Neural progenitor cell (in vitro differentiated cells): Measurements from ENCODE around the gene STXBP5. TPM values are rescaled to one million over a fixed set of nuclear protein-coding genes. Genes with fewer than 3 reads are reported as not detected.

Experiments used
- DNase-seq: peaks from one replicate; pipeline ENCODE4 v3.0.0-alpha.2; 2016; ENCODE audit warnings: low spot score
- H2AFZ ChIP-seq: fragments of 200-600 bp; sonication (generic); replicated peaks from 2 replicates; pipeline ENCODE4 v1.6.1; 2016; ENCODE audit warnings: antibody characterized with exemption
- H3F3A ChIP-seq: fragments of 200-600 bp; sonication (generic); 2 replicates; pipeline ENCODE4 v1.6.1; 2016; ENCODE audit warnings: antibody characterized with exemption, low read depth
- H3K27ac ChIP-seq: fragments of 200-600 bp; sonication (generic); 2 replicates; pipeline ENCODE4 v1.5.1; 2016; ENCODE audit warnings: mild to moderate bottlenecking
- H3K27me3 ChIP-seq: fragments of 200-600 bp; sonication (generic); 2 replicates; pipeline ENCODE4 v1.6.1; 2016; ENCODE audit warnings: mild to moderate bottlenecking, moderate library complexity
- H3K36me3 ChIP-seq: fragments of 200-600 bp; sonication (generic); 2 replicates; pipeline ENCODE4 v1.5.1; 2016
- H3K4me1 ChIP-seq: fragments of 200-600 bp; sonication (generic); 2 replicates; pipeline ENCODE4 v1.6.1; 2016; ENCODE audit warnings: mixed run types
- H3K4me2 ChIP-seq: fragments of 200-600 bp; sonication (generic); 2 replicates; pipeline ENCODE4 v1.6.1; 2016
- H3K4me3 ChIP-seq: fragments of 200-600 bp; sonication (generic); 2 replicates; pipeline ENCODE4 v1.5.1; 2016
- H3K79me2 ChIP-seq: fragments of 200-600 bp; sonication (generic); 2 replicates; pipeline ENCODE4 v1.6.1; 2016; ENCODE audit warnings: low read depth
- H3K9ac ChIP-seq: fragments of 200-600 bp; sonication (generic); 2 replicates; pipeline ENCODE4 v1.6.1; 2016
- H3K9me3 ChIP-seq: fragments of 200-600 bp; sonication (generic); 2 replicates; pipeline ENCODE4 v1.5.1; 2016; ENCODE audit warnings: low read depth
- H4K20me1 ChIP-seq: fragments of 200-600 bp; sonication (generic); 2 replicates; pipeline ENCODE4 v1.6.1; 2016; ENCODE audit warnings: low read depth
- H3K27ac Mint-ChIP-seq: 3 replicates; pipeline ENCODE4 v1.8.0; 2021; ENCODE audit warnings: mixed read lengths
- H3K27me3 Mint-ChIP-seq: 2 replicates; pipeline ENCODE4 v1.8.0; 2022; ENCODE audit warnings: low read depth, mild to moderate bottlenecking, inconsistent platforms, moderate library complexity, mixed read lengths; ENCODE audit not compliant: insufficient read depth
- H3K36me3 Mint-ChIP-seq: 3 replicates; pipeline ENCODE4 v1.8.0; 2021; ENCODE audit warnings: mixed read lengths
- H3K4me1 Mint-ChIP-seq: 3 replicates; pipeline ENCODE4 v1.8.0; 2021; ENCODE audit warnings: mixed read lengths
- H3K4me3 Mint-ChIP-seq: 3 replicates; pipeline ENCODE4 v1.8.0; 2021; ENCODE audit warnings: mild to moderate bottlenecking, moderate library complexity, mixed read lengths
- H3K9me3 Mint-ChIP-seq: 3 replicates; pipeline ENCODE4 v1.8.0; 2020; ENCODE audit warnings: mixed read lengths
- CTCF ChIP-seq: fragments of 200-600 bp; sonication (generic); IDR thresholded peaks from 2 replicates; pipeline ENCODE4 v1.5.1; 2017; ENCODE audit warnings: antibody characterized with exemption, mild to moderate bottlenecking
- EZH2 ChIP-seq: fragments of 200-600 bp; sonication (generic); IDR thresholded peaks from 2 replicates; pipeline ENCODE4 v1.6.1; 2017; ENCODE audit warnings: antibody characterized with exemption, mild to moderate bottlenecking, moderate library complexity
- EZH2phosphoT487 ChIP-seq: fragments of 200-600 bp; sonication (generic); IDR thresholded peaks from 2 replicates; pipeline ENCODE4 v1.6.1; 2017; ENCODE audit warnings: antibody characterized with exemption
- total RNA-seq: library from RNA; depleted of rRNA; stranded (reverse); fragments of >200 nt; gene quantifications from 2 replicates; pipeline ENCODE4 v1.2.3, GENCODE V29; 2015; ENCODE audit warnings: low replicate concordance

STXBP5 gene
- total RNA-seq, 1 donor from 2014 or later: 12.0 TPM

- TF ChIP-seq CTCF (peak; percentile 58), EZH2 (no peak)
- no peak overlapping the region for H2AFZ ChIP-seq
- no peak overlapping the region for H3K27ac ChIP-seq
- Mint-ChIP-seq H3K27ac (no peak overlapping the region), H3K27me3 (no peaks in the 10 kb centered on the region), H3K4me1 (no peaks in the 10 kb centered on the region), H3K4me3 (no peak overlapping the region), H3K36me3 (peaks cover 3% of the 10 kb centered on the region), H3K9me3 (no peaks in the 10 kb centered on the region)
- H3K4me2 ChIP-seq: no peak overlapping the region
- H3K36me3 ChIP-seq: no peaks in the 10 kb centered on the region
- H4K20me1 ChIP-seq: no peaks in the 10 kb centered on the region
- H3F3A ChIP-seq: no peaks in the 10 kb centered on the region
- H3K79me2 ChIP-seq: no peaks in the 10 kb centered on the region
- peak; percentile 31 for DNase-seq
- no peaks in the 10 kb centered on the region for H3K4me1 ChIP-seq
- H3K4me3 ChIP-seq: no peak overlapping the region
- no peak overlapping the region for H3K9ac ChIP-seq
- H3K27me3 ChIP-seq: no peaks in the 10 kb centered on the region
- no peaks in the 10 kb centered on the region for H3K9me3 ChIP-seq
Measured at GRCh38 chr6:147285087-147285855, 81.1 kb downstream of the STXBP5 start.

DNA sequence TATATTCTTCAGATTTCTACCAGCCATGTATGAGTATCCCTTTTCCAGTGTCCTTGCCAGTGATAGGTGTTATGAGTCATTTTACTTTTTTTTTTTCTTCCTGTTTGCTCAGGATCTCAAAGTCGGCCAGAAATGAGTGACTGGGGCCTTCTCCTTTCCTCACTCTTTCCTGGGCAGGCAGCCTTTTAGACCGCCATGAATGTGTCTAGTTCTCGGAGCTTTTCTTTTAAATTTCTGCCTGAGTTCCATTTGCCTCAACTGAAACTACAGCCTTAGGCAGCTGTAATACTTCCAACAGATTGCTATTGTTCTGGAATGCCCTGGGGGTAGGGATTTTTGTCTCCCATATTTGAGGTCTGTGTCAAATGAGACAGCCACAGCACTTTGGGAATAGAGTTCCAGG lies 83.7 kb downstream of the STXBP5 start:
- Mint-ChIP-seq H3K9me3 (no peaks in the 10 kb centered on the region), H3K4me1 (no peaks in the 10 kb centered on the region), H3K27me3 (no peaks in the 10 kb centered on the region), H3K27ac (no peak overlapping the region), H3K4me3 (no peak overlapping the region), H3K36me3 (no peaks in the 10 kb centered on the region)
- Histone ChIP-seq H3K27me3 (no peaks in the 10 kb centered on the region), H3K9me3 (no peaks in the 10 kb centered on the region), H3F3A (no peaks in the 10 kb centered on the region), H3K4me1 (no peaks in the 10 kb centered on the region), H4K20me1 (no peaks in the 10 kb centered on the region), H3K4me2 (no peak overlapping the region), H3K4me3 (no peak overlapping the region), H3K79me2 (no peaks in the 10 kb centered on the region), H3K36me3 (no peaks in the 10 kb centered on the region), H3K9ac (no peak overlapping the region), H2AFZ (no peak overlapping the region), H3K27ac (no peak overlapping the region)
- DNase-seq: no peak
- TF ChIP-seq EZH2phosphoT487: no peak
- no peak for TF ChIP-seq CTCF
- TF ChIP-seq EZH2: no peak

DNA sequence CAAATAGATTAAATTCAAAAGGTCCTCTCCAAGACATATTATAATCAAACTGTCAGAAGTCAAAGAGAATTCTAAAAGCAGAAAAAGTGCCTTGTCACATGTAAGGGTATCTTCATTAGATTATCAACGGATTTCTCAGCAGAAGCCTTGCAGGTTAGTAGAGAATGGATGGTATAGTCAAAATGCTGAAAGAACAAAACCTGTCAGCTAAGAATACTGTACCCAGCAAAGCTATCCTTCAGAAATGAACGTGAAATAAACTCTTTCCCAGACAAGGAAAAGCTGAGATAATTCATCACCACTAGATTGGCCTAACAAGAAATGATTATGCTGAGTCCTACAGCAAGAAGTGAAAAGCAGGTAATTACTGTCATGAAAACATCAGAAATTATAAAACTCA lies 92.9 kb downstream of the STXBP5 start:
- TF ChIP-seq CTCF (no peak), EZH2 (no peak), EZH2phosphoT487 (no peak)
- no peak overlapping the region for H3K27ac ChIP-seq
- no peaks in the 10 kb centered on the region for H3K4me1 Mint-ChIP-seq
- no peak overlapping the region for H2AFZ ChIP-seq
- H3K79me2 ChIP-seq: no peaks in the 10 kb centered on the region
- no peak overlapping the region for H3K4me3 ChIP-seq
- H3K9ac ChIP-seq: no peak overlapping the region
- H3K36me3 ChIP-seq: peaks cover 6% of the 10 kb centered on the region
- H3K36me3 Mint-ChIP-seq: peaks cover 35% of the 10 kb centered on the region
- no peak for DNase-seq
- H4K20me1 ChIP-seq: no peaks in the 10 kb centered on the region
- H3K4me1 ChIP-seq: no peaks in the 10 kb centered on the region
- H3K4me3 Mint-ChIP-seq: no peak overlapping the region
- no peaks in the 10 kb centered on the region for H3F3A ChIP-seq
- no peak overlapping the region for H3K27ac Mint-ChIP-seq
- peaks cover 21% of the 10 kb centered on the region for H3K9me3 ChIP-seq
- no peaks in the 10 kb centered on the region for H3K27me3 ChIP-seq
- peaks cover 2% of the 10 kb centered on the region for H3K27me3 Mint-ChIP-seq
- peaks cover 31% of the 10 kb centered on the region for H3K9me3 Mint-ChIP-seq
- no peak overlapping the region for H3K4me2 ChIP-seq
